IPS-15b (cell line): ENCODE measurements around the gene PPP1R3G.
"Not testable (repeated sequence)": the region's sequence is repeated elsewhere in the genome, so short reads cannot be mapped to it uniquely, and the experiment has no call there.

Experiments
- H3K27me3 ChIP-seq: one replicate; pipeline ENCODE4 v1.6.1; 2013; ENCODE audit warnings: low read length; ENCODE audit not compliant: control insufficient read depth, insufficient read depth
- H3K36me3 ChIP-seq: one replicate; pipeline ENCODE4 v1.6.1; 2013; ENCODE audit warnings: low read length; ENCODE audit not compliant: control insufficient read depth, insufficient read depth
- H3K4me1 ChIP-seq: one replicate; pipeline ENCODE4 v1.6.1; 2013; ENCODE audit warnings: mild to moderate bottlenecking, low read length; ENCODE audit not compliant: control insufficient read depth, insufficient read depth
- H3K4me3 ChIP-seq: one replicate; pipeline ENCODE4 v1.5.1; 2013; ENCODE audit warnings: low read depth, low read length
- H3K9ac ChIP-seq: one replicate; pipeline ENCODE4 v1.6.1; 2013; ENCODE audit warnings: low read depth, mild to moderate bottlenecking, low read length
- H3K9me3 ChIP-seq: one replicate; pipeline ENCODE4 v1.6.1; 2013; ENCODE audit warnings: mild to moderate bottlenecking, low read length; ENCODE audit not compliant: control insufficient read depth, insufficient read depth

The PPP1R3G gene

GRCh38 chr6:5055118-5055517, 30.0 kb upstream of the PPP1R3G start:
- H3K27me3 ChIP-seq: no peaks in the 10 kb centered on the region
- H3K36me3 ChIP-seq: no peaks in the 10 kb centered on the region
- no peak overlapping the region for H3K4me3 ChIP-seq
- no peaks in the 10 kb centered on the region for H3K9me3 ChIP-seq
- H3K4me1 ChIP-seq: peaks cover 2% of the 10 kb centered on the region
- H3K9ac ChIP-seq: no peak overlapping the region

GRCh38 chr6:5058254-5058653, 26.9 kb upstream of the PPP1R3G start:
- Histone ChIP-seq H3K9ac (no peak overlapping the region), H3K36me3 (no peaks in the 10 kb centered on the region), H3K9me3 (no peaks in the 10 kb centered on the region), H3K4me3 (no peak overlapping the region), H3K4me1 (peaks cover 2% of the 10 kb centered on the region), H3K27me3 (no peaks in the 10 kb centered on the region)

GRCh38 chr6:5059036-5059896, 25.9 kb upstream of the PPP1R3G start:
- H3K36me3 ChIP-seq: no peaks in the 10 kb centered on the region
- no peaks in the 10 kb centered on the region for H3K27me3 ChIP-seq
- H3K9me3 ChIP-seq: no peaks in the 10 kb centered on the region
- H3K9ac ChIP-seq: no peak overlapping the region
- H3K4me1 ChIP-seq: peaks cover 2% of the 10 kb centered on the region
- H3K4me3 ChIP-seq: no peak overlapping the region

- not testable (repeated sequence) for H3K4me1 ChIP-seq, H3K9ac ChIP-seq, H3K9me3 ChIP-seq, H3K27me3 ChIP-seq, H3K36me3 ChIP-seq, H3K4me3 ChIP-seq
Measured at GRCh38 chr6:5060439-5060838, 24.7 kb upstream of the PPP1R3G start.

- Histone ChIP-seq H3K9ac (no peak overlapping the region), H3K36me3 (no peaks in the 10 kb centered on the region), H3K27me3 (no peaks in the 10 kb centered on the region), H3K9me3 (no peaks in the 10 kb centered on the region), H3K4me3 (no peak overlapping the region), H3K4me1 (peaks cover 2% of the 10 kb centered on the region)
Measured at GRCh38 chr6:5061152-5061551, 24.0 kb upstream of the PPP1R3G start.

- no peaks in the 10 kb centered on the region for H3K4me1 ChIP-seq
- H3K9me3 ChIP-seq: no peaks in the 10 kb centered on the region
- H3K9ac ChIP-seq: no peak overlapping the region
- H3K36me3 ChIP-seq: no peaks in the 10 kb centered on the region
- no peak overlapping the region for H3K4me3 ChIP-seq
- no peaks in the 10 kb centered on the region for H3K27me3 ChIP-seq
Measured at GRCh38 chr6:5063617-5064016, 21.5 kb upstream of the PPP1R3G start.

- no peaks in the 10 kb centered on the region for H3K27me3 ChIP-seq
- no peaks in the 10 kb centered on the region for H3K9me3 ChIP-seq
- no peak overlapping the region for H3K4me3 ChIP-seq
- no peak overlapping the region for H3K9ac ChIP-seq
- no peaks in the 10 kb centered on the region for H3K36me3 ChIP-seq
- H3K4me1 ChIP-seq: no peaks in the 10 kb centered on the region
Measured at GRCh38 chr6:5066456-5067093, 18.6 kb upstream of the PPP1R3G start.

- Histone ChIP-seq H3K9me3 (no peaks in the 10 kb centered on the region), H3K36me3 (no peaks in the 10 kb centered on the region), H3K9ac (no peak overlapping the region), H3K4me3 (no peak overlapping the region), H3K4me1 (no peaks in the 10 kb centered on the region), H3K27me3 (no peaks in the 10 kb centered on the region)
Measured at GRCh38 chr6:5067305-5067704, 17.8 kb upstream of the PPP1R3G start.

- Histone ChIP-seq H3K36me3 (no peaks in the 10 kb centered on the region), H3K4me1 (no peaks in the 10 kb centered on the region), H3K4me3 (no peak overlapping the region), H3K9me3 (no peaks in the 10 kb centered on the region), H3K27me3 (no peaks in the 10 kb centered on the region), H3K9ac (no peak overlapping the region)
Measured at GRCh38 chr6:5068153-5068751, 16.9 kb upstream of the PPP1R3G start.

- H3K4me3 ChIP-seq: no peak overlapping the region
- no peaks in the 10 kb centered on the region for H3K9me3 ChIP-seq
- no peaks in the 10 kb centered on the region for H3K36me3 ChIP-seq
- H3K4me1 ChIP-seq: no peaks in the 10 kb centered on the region
- H3K27me3 ChIP-seq: no peaks in the 10 kb centered on the region
- H3K9ac ChIP-seq: no peak overlapping the region
Measured at GRCh38 chr6:5071216-5071615, 13.9 kb upstream of the PPP1R3G start.

- H3K9me3 ChIP-seq: no peaks in the 10 kb centered on the region
- no peaks in the 10 kb centered on the region for H3K36me3 ChIP-seq
- no peak overlapping the region for H3K9ac ChIP-seq
- H3K4me3 ChIP-seq: no peak overlapping the region
- no peaks in the 10 kb centered on the region for H3K4me1 ChIP-seq
- H3K27me3 ChIP-seq: no peaks in the 10 kb centered on the region
Measured at GRCh38 chr6:5072440-5072839, 12.7 kb upstream of the PPP1R3G start.

GRCh38 chr6:5073992-5074391, 11.1 kb upstream of the PPP1R3G start:
- H3K27me3 ChIP-seq: no peaks in the 10 kb centered on the region

More at GRCh38 chr6:5073992-5074391, 11.1 kb upstream of the PPP1R3G start:
- no peaks in the 10 kb centered on the region for H3K9me3 ChIP-seq
- no peaks in the 10 kb centered on the region for H3K36me3 ChIP-seq
- no peak overlapping the region for H3K4me3 ChIP-seq
- no peak overlapping the region for H3K9ac ChIP-seq
- no peaks in the 10 kb centered on the region for H3K4me1 ChIP-seq
